COLO668 (cell line): ENCODE results near the gene CRAT.
"Not testable (repeated sequence)": the region's sequence is repeated elsewhere in the genome, so short reads cannot be mapped to it uniquely, and the experiment has no call there.

ENCODE experiments used
- DNase-seq: peaks from one replicate; lab custom pipeline; 2025; ENCODE audit not compliant: unreplicated experiment; lab: John Stamatoyannopoulos, UW

Gene CRAT

GRCh38 chr9:129138476-129139232 lies 28.1 kb upstream of the CRAT start:
- DNase-seq = no peak

- no peak for DNase-seq
Measured at GRCh38 chr9:129138144-129138462, 27.5 kb upstream of the CRAT start.

GRCh38 chr9:129137292-129138143 lies 26.9 kb upstream of the CRAT start:
- DNase-seq = no peak

GRCh38 chr9:129136446-129137035 lies 25.9 kb upstream of the CRAT start:
- DNase-seq = no peak

GRCh38 chr9:129135476-129135875 lies 24.9 kb upstream of the CRAT start:
- DNase-seq = no peak

GRCh38 chr9:129133082-129133481 lies 22.5 kb upstream of the CRAT start:
- no peak for DNase-seq

GRCh38 chr9:129131300-129132145 lies 20.9 kb upstream of the CRAT start:
- peak; percentile 53 for DNase-seq

GRCh38 chr9:129130791-129131190 lies 20.2 kb upstream of the CRAT start:
- DNase-seq = no peak

GRCh38 chr9:129130271-129130670 lies 19.7 kb upstream of the CRAT start:
- DNase-seq = not testable (repeated sequence)

GRCh38 chr9:129128689-129129088 lies 18.1 kb upstream of the CRAT start:
- DNase-seq = no peak

GRCh38 chr9:129126749-129127618 lies 16.4 kb upstream of the CRAT start:
- no peak for DNase-seq

- DNase-seq = no peak
Measured at GRCh38 chr9:129125478-129125877, 14.9 kb upstream of the CRAT start.

- DNase-seq = no peak
Measured at GRCh38 chr9:129124506-129125069, 14.0 kb upstream of the CRAT start.

GRCh38 chr9:129122976-129123375 lies 12.4 kb upstream of the CRAT start:
- DNase-seq = not testable (repeated sequence)

GRCh38 chr9:129122133-129122532 lies 11.5 kb upstream of the CRAT start:
- no peak for DNase-seq

- DNase-seq = no peak
Measured at GRCh38 chr9:129121483-129121882, 10.9 kb upstream of the CRAT start.

- no peak for DNase-seq
Measured at GRCh38 chr9:129118799-129119198, 8.2 kb upstream of the CRAT start.

GRCh38 chr9:129113645-129114304 lies 3.2 kb upstream of the CRAT start:
- no peak for DNase-seq

GRCh38 chr9:129112526-129112925 lies 1.9 kb upstream of the CRAT start:
- not testable (repeated sequence) for DNase-seq
